ENCODE results near the gene ANKFN1.

ANKFN1 gene

DNA sequence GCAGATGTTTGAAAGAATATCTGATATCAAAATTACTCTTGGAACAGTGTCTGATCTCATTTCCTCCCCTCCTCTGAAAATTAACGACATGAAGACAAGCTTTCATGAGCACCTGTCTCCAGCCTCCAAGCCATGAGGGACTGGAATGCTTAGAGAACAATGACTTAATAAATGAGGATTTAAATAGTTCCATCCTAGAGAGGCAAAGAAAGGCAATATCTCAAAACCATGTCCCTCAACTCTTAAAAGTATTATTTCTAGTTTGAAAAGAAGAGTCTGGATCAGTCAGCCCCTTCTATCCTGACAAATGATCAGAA lies 137.5 kb downstream of the ANKFN1 start:
- no peak overlapping the region for H3K4me3 ChIP-seq (ENCODE audit: insufficient read depth, low read length, poor library complexity, severe bottlenecking)
- no peak overlapping the region for H2AFZ ChIP-seq (ENCODE audit: low read depth, low read length, severe bottlenecking)
- H3K9ac ChIP-seq (ENCODE audit: low read length) = no peak overlapping the region
- no peaks in the 10 kb centered on the region for H3F3A ChIP-seq (ENCODE audit: insufficient read depth)
- H3K36me3 ChIP-seq (ENCODE audit: low read length) = no peaks in the 10 kb centered on the region
- no peaks in the 10 kb centered on the region for H3K9me3 ChIP-seq (ENCODE audit: insufficient read depth, low read length)
- no peaks in the 10 kb centered on the region for H3K79me2 ChIP-seq (ENCODE audit: insufficient read depth, low read length)
- H3K27ac ChIP-seq (ENCODE audit: low read depth, low read length) = no peak overlapping the region
- no peaks in the 10 kb centered on the region for H3K27me3 ChIP-seq (ENCODE audit: low read length)
- H3K9me2 ChIP-seq (replicated peaks; ENCODE audit: insufficient read depth, low read length) = no peaks in the 10 kb centered on the region
- no peak for TF ChIP-seq EZH2phosphoT487 (conservative IDR thresholded peaks at IDR 0.05; ENCODE audit: low read length)
- TF ChIP-seq, protein P1, sequence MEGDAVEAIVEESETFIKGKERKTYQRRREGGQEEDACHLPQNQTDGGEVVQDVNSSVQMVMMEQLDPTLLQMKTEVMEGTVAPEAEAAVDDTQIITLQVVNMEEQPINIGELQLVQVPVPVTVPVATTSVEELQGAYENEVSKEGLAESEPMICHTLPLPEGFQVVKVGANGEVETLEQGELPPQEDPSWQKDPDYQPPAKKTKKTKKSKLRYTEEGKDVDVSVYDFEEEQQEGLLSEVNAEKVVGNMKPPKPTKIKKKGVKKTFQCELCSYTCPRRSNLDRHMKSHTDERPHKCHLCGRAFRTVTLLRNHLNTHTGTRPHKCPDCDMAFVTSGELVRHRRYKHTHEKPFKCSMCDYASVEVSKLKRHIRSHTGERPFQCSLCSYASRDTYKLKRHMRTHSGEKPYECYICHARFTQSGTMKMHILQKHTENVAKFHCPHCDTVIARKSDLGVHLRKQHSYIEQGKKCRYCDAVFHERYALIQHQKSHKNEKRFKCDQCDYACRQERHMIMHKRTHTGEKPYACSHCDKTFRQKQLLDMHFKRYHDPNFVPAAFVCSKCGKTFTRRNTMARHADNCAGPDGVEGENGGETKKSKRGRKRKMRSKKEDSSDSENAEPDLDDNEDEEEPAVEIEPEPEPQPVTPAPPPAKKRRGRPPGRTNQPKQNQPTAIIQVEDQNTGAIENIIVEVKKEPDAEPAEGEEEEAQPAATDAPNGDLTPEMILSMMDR (IDR thresholded peaks at IDR 0.05; ENCODE audit: insufficient read depth, low read length, poor library complexity, severe bottlenecking) = no peak
- H3K4me2 ChIP-seq (ENCODE audit: low read depth, low read length, poor library complexity, severe bottlenecking) = no peak overlapping the region
- no peaks in the 10 kb centered on the region for H4K20me1 ChIP-seq (ENCODE audit: low read depth, low read length)

DNA sequence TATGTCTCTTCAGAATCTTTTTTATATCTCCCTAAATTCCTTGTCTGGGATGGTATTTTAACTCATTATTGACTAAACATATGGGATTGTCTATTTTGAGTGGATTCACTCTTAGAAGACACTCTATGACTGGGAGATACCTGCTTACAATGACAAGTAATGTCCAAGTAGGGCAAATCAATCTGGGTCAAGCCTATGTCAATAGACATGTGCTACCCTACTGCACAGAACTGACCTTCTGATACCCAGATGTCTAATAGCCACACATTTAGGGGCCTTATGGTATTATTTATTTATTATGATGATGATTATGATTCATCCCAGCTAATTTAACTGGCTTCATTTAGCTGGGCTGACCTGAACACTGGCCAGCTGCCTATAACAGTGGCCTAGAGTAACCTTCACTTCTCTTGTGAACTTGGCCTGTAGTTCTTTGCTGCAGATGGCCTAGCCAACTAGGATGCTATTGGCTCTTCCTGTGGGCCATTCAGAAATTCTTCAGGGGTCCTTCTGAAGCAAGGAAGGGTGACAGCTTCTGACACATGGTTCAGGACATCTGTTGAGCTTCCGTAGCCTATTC lies 138.0 kb downstream of the ANKFN1 start:
- Histone ChIP-seq H3K79me2 (ENCODE audit: insufficient read depth, low read length) (no peaks in the 10 kb centered on the region), H3K27ac (ENCODE audit: low read depth, low read length) (no peak overlapping the region), H3K9me3 (ENCODE audit: insufficient read depth, low read length) (no peaks in the 10 kb centered on the region), H3K9me2 (replicated peaks; ENCODE audit: insufficient read depth, low read length) (no peaks in the 10 kb centered on the region), H4K20me1 (ENCODE audit: low read depth, low read length) (no peaks in the 10 kb centered on the region), H3K4me3 (ENCODE audit: insufficient read depth, low read length, poor library complexity, severe bottlenecking) (no peak overlapping the region), H3K4me2 (ENCODE audit: low read depth, low read length, poor library complexity, severe bottlenecking) (no peak overlapping the region), H3K36me3 (ENCODE audit: low read length) (no peaks in the 10 kb centered on the region), H3K9ac (ENCODE audit: low read length) (no peak overlapping the region), H3F3A (ENCODE audit: insufficient read depth) (no peaks in the 10 kb centered on the region), H2AFZ (ENCODE audit: low read depth, low read length, severe bottlenecking) (no peak overlapping the region), H3K27me3 (ENCODE audit: low read length) (no peaks in the 10 kb centered on the region)
- TF ChIP-seq EZH2phosphoT487 (conservative IDR thresholded peaks at IDR 0.05; ENCODE audit: low read length) = no peak
- TF ChIP-seq, protein P1 (IDR thresholded peaks at IDR 0.05; ENCODE audit: insufficient read depth, low read length, poor library complexity, severe bottlenecking) = no peak

DNA sequence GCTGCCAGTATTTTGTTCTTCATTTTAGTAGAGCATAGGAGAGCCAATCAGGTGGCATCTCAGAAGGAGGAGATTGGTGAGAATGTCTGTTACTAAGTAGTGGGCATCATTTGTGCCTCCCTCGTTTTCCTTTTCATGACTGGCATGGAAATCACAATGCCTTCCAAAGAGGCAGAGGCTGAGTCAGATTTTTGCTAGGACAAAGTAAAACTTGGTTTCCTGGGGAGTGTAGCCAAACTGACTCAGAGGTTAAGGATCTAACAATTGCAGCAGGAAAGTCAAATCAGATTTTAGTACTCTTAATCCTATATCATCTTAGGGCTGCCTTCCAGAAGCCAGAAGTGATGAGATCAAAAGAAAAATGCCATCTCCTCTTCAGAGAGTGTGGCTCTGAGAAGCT lies 138.7 kb downstream of the ANKFN1 start:
- no peaks in the 10 kb centered on the region for H3K36me3 ChIP-seq (ENCODE audit: low read length)
- H3K9me2 ChIP-seq (replicated peaks; ENCODE audit: insufficient read depth, low read length) = no peaks in the 10 kb centered on the region
- no peaks in the 10 kb centered on the region for H4K20me1 ChIP-seq (ENCODE audit: low read depth, low read length)
- no peaks in the 10 kb centered on the region for H3K27me3 ChIP-seq (ENCODE audit: low read length)
- no peaks in the 10 kb centered on the region for H3F3A ChIP-seq (ENCODE audit: insufficient read depth)
- H3K9ac ChIP-seq (ENCODE audit: low read length) = no peak overlapping the region
- H3K4me3 ChIP-seq (ENCODE audit: insufficient read depth, low read length, poor library complexity, severe bottlenecking) = no peak overlapping the region
- no peak overlapping the region for H3K4me2 ChIP-seq (ENCODE audit: low read depth, low read length, poor library complexity, severe bottlenecking)
- H3K27ac ChIP-seq (ENCODE audit: low read depth, low read length) = no peak overlapping the region
- TF ChIP-seq, protein P1 (IDR thresholded peaks at IDR 0.05; ENCODE audit: insufficient read depth, low read length, poor library complexity, severe bottlenecking) = no peak
- TF ChIP-seq EZH2phosphoT487 (conservative IDR thresholded peaks at IDR 0.05; ENCODE audit: low read length) = no peak
- no peak overlapping the region for H2AFZ ChIP-seq (ENCODE audit: low read depth, low read length, severe bottlenecking)
- no peaks in the 10 kb centered on the region for H3K9me3 ChIP-seq (ENCODE audit: insufficient read depth, low read length)
- H3K79me2 ChIP-seq (ENCODE audit: insufficient read depth, low read length) = no peaks in the 10 kb centered on the region

All from SU-DHL-6 (cell line).